H1 (cell line): ENCODE measurements around the gene BSCL2.

Experiments
- CBX8 ChIP-seq: fragments of 300-800, 300-1000 bp; sonication (generic); IDR thresholded peaks from 2 replicates; pipeline ENCODE4 v1.7.1; 2016; ENCODE audit warnings: low read depth, low read length, borderline replicate concordance
- CHD2 ChIP-seq: IDR thresholded peaks from 2 replicates; pipeline ENCODE4 v1.6.1; 2012; ENCODE audit warnings: low read length, improper control_type of control experiment
- EGR1 ChIP-seq: IDR thresholded peaks from 2 replicates; pipeline ENCODE4 v1.6.1; 2011; ENCODE audit warnings: low read depth, low read length, borderline replicate concordance
- EZH2 ChIP-seq: fragments of 200-600 bp; sonication (generic); IDR thresholded peaks from 2 replicates; pipeline ENCODE4 v1.7.1; 2012; ENCODE audit warnings: low read depth, mild to moderate bottlenecking, moderate library complexity, low read length, inconsistent platforms; ENCODE audit not compliant: severe bottlenecking
- JUN ChIP-seq: IDR thresholded peaks from 2 replicates; pipeline ENCODE4 v1.6.1; 2011; ENCODE audit warnings: low read depth, mild to moderate bottlenecking, improper control_type of control experiment, low read length
- POLR2AphosphoS5 ChIP-seq: IDR thresholded peaks from 2 replicates; pipeline ENCODE4 v1.6.1; 2011; ENCODE audit warnings: low read depth, low read length
- RNF2 ChIP-seq: fragments of 200-900, 300-1000 bp; sonication (generic); IDR thresholded peaks from 2 replicates; pipeline ENCODE4 v1.7.1; 2016; ENCODE audit warnings: borderline replicate concordance, low read depth, mild to moderate bottlenecking, antibody characterized with exemption, low read length; ENCODE audit not compliant: poor library complexity, severe bottlenecking; ENCODE audit errors: missing control alignments
- RXRA ChIP-seq: IDR thresholded peaks from 2 replicates; pipeline ENCODE4 v1.6.1; 2011; ENCODE audit warnings: low read depth, mild to moderate bottlenecking, low read length, moderate library complexity; ENCODE audit not compliant: insufficient read depth
- SIN3A ChIP-seq, 2 experiments: IDR thresholded peaks in 1 of 2; conservative IDR thresholded peaks in 1 of 2; 2 replicates each; pipeline ENCODE4 v1.6.1; 2011 to 2012; ENCODE audit warnings: low read length in 2 of 2, improper control_type of control experiment in 1 of 2, low read depth in 1 of 2, mild to moderate bottlenecking in 1 of 2
- SP1 ChIP-seq: IDR thresholded peaks from 2 replicates; pipeline ENCODE4 v1.6.1; 2011; ENCODE audit warnings: low read depth, low read length
- TF ChIP-seq, protein P1 (sequence below): IDR thresholded peaks from 2 replicates; pipeline ENCODE4 v1.6.1; 2012; ENCODE audit warnings: inconsistent platforms

DNA sequence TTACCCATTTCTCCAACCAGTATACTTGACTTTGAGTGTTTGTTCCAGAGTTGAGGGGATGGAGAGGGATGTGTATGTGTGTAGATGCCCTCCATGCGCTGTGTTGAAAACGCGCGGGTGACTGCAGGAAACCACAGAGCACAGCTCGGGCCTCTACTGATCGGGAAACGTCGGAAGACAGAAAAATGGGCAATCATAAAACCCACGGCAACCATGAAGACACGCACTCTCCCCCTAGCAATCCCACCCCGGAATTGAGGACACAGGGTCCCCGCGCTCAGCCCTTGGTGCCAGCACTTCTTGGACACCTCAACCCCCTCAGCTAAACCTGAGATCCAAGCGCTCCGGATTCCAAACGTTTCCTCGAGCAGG, 36.0 kb downstream of the BSCL2 start:
- no peak for TF ChIP-seq SP1
- TF ChIP-seq CBX8: no peak
- no peak for TF ChIP-seq EGR1
- TF ChIP-seq, protein P1, sequence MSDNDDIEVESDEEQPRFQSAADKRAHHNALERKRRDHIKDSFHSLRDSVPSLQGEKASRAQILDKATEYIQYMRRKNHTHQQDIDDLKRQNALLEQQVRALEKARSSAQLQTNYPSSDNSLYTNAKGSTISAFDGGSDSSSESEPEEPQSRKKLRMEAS: no peak
- peak; percentile 84 for TF ChIP-seq POLR2AphosphoS5
- TF ChIP-seq CHD2: no peak
- TF ChIP-seq RXRA: no peak
- no peak for TF ChIP-seq EZH2
- TF ChIP-seq SIN3A (conservative IDR thresholded peaks at IDR 0.05 in 1 of 2, IDR thresholded peaks at IDR 0.05 in 1 of 2; ENCODE audit: low read depth in 1 of 2, low read length in 2 of 2): no peak
- no peak for TF ChIP-seq RNF2
- no peak for TF ChIP-seq JUN
